NCI-H2107 (cell line): ENCODE measurements around the gene LIPA.
"Not testable (repeated sequence)": the region's sequence is repeated elsewhere in the genome, so short reads cannot be mapped to it uniquely, and the experiment has no call there.

Experiments used
- DNase-seq: peaks from one replicate; lab custom pipeline; 2025; lab: John Stamatoyannopoulos, UW

LIPA gene

DNA sequence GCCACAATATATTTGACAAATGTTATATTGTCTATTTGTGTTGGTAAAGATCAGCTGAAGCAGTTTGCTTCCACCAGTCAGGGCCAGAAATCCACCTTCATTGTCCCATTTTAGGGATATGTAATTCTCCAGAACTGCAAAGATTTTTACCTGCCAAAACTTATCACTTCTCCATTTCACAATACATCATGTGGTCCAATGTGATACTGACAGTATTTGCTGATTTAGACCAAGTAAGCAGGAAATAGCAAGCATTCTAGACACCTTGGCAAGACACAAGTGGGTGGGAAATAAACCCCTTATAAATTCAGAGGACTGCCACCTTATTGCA, 18.5 kb upstream of the LIPA start:
- no peak for DNase-seq

DNA sequence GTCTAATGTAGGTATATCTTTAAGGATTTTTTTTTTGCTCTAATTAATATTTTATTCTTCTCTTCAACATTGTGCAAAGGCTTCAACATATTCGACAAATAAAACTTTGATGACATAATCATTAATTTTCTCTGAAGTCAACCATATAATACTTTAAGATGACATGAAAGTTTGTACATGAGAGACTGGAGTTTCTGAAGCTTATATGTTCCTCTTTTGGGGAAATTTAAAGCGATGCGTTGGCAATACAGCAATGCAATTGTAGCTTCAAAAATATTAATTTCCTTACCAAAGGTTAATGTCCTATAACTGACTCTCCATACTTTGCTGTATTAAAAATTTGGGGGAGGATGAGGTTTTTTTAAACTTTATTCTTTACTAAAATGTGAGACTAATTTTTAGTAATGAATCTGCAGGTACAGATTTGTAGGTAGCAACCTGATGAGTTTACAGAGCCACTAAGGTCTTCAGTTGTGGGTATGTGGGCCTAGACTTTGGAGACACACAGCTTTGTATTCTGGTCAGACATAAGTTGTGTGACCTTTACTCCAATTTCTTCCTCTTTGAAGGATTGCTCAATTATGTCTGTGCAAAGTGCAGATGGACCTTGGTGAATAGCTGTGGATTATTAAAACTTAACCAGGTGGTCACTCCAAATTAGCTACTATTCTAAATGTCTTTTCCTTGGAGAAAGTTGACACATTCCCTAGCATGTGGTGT, 18.0 kb upstream of the LIPA start:
- no peak for DNase-seq

DNA sequence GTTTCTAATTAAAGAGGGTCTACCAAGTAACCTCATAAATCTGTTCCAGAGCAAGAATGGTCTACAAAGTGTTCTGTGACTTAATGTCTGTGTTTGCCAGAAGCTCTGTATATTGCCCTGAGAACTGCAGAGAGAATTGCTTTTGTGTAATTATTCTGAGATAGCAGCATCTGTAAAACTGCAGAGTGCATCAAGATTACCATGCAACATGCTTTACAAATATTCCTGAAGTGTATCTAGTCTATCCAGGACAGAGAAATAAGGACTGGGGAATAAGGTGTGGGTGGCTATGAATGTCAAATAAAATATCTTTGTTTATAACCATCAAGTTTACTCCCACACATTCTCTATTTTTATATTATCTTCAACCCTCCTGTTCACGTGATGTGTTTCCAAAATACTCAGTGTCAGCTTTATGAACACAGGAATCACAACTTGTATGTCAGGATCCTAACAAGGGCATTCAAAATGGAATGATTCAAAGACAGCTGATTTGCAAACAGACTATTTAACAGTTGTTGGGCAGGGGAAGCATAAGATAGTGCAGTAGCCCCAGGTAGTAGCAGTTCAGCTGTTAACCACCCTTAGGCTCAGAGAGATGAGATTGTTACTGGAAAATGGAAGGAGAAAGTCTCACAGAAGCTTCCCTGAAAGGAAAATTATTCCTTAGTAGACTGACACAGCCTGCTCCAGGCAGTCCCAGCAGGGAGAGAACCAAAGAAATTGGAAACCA, 15.3 kb upstream of the LIPA start:
- DNase-seq: no peak

DNA sequence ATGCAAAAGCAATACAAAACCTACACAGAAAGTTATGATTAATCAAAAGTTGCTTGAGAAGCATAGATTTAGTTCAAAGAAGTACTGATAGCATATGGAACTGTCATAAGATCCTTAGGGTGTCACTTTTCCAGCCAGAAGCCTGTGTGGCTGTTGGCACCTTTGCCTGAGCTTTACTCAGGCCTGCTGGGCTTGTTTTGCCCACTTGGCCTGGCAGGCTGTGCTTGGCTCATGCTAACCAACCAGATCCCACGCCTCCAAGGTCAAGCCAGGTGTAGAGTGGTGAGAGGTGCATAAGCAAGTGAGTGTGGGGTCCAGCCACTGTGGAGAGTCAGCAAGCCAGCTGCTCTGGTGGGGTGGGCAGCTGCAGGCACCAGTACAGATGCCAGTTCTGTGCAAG, 12.0 kb upstream of the LIPA start:
- no peak for DNase-seq

DNA sequence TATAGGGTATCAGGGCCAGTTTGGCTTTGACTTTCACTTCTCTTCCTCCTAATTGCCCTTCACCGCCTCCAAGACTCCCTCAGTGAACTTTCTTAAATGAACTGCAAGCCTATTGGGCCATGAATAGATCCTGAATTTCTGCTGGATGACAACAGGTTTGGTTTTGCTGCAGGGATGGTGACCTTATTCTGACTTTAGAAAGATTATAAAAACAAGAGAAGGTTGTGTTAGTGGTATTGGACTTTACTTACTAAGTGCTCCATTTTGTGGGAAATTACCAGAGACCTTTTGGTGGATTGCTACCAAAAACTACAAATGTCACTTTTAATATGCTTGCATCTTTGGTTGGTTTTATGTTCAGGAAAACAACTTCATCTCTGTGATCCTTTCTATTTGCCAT, 11.5 kb upstream of the LIPA start:
- DNase-seq: no peak

DNA sequence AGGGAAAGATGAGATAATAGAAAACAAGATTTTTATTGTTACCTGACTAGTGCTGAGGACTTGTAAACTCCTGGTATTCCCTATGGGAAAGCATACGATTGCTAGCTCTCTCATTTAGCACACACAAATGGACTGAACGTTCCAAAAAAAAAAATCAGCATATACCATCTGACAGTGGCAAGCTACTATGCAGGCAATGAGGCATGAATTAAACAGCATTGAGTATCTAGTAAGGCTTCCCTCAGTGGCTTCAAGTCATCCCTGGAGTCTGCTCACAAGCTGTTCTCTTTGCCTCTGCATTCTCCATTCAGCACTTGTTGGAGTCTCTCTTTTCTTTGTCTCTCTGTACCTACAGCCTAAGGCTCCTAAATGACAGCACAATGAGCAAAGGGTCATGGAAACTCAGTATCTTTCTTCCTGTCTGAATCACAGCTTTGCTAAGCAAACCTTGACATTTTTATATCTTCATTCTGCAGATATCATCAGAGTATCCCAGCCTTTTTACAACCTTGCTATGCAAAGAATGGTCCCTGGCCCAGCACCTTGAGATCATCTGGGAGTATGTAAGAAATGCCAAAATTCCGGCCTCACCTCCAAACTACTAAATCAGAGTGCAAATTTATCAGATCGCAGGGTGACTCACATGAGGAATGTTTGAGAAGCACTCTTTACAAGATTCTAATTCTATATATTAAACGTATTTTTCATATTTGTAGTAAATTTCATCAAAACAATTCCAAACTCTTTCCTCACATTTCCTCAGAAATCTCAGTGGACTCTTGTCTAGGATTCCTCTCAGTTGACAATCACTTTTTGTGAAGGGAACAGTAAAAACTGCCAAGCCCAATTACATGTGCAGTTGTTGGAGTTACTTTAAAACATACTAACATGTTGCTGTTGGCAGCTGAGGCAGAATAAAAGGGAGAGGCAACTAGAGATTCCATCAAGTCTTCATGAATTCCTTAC, 10.8 kb upstream of the LIPA start:
- no peak for DNase-seq

DNA sequence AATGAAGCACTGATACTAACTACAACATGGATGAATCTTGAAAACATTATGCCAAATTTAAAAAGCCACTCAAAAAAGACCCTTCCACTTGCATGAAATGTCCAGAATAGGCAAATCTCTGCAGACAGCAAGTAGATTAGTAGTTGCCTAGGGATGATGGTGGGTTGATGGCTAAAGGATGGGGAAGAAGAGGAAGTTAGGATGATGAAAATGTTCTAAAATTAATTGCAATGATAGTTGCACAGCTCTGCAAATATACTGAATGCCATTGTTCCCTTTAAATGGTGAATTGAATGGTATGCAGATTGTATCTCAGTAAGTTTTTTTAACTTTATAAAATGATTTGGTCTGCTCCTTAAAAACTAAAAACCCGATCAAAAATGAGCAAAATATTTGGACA, 7.3 kb upstream of the LIPA start:
- no peak for DNase-seq

DNA sequence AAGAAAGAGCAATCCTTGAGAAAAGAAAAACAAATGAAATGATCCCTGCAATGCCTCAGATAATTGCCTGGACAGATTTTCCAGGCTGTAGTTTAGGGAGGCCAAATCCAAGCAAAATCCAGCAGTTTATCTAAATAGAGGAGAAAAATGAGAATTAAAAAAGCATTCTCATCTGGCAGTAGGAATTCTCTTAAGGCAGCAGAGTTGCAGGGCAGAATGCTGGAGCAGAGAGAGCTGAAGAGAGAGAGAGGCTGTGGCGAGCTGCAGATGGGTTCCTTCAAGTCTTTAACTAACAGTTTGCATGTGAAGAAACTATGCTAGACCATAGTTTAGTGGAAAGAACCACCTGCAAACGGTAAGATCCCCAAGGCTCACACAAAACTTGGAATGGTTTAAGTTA, 6.0 kb upstream of the LIPA start:
- DNase-seq: no peak

DNA sequence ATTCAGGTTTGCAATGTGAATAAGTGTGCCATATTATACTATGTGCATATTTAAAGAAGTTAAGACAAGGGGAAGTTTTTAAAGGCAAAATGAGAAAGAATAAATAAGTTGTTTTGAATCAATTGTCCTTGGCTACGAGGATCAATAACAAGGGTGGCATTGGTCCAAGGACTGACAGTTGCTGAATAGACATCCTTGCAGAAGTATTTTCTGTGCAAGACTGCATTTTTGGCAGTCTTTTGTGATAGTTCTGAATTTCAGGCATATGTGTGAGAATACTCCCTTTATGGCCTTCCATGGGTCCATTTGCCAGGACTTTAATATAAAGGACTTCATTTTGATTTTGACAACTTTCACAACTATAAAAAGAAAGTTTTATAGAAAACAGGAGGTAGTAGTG, 5.4 kb upstream of the LIPA start:
- DNase-seq: no peak

DNA sequence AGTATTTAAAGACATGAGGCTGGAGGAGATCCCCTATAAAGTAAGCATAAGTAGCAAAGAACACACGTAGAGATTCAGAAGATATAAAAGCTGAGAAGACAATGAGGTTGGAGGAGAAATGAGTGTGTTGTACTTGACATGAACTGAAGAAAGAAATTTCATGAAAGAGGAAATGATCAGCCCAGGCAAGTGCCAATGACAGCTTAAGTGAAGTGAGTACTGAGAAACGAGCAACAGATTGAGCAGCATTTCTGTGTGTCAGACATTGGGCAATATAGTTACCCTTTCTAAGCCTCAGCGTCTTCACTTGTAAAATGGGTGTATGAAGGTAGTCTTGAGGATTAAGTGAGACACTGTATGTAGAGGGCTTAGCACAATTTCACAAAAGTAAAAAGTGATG, 4.8 kb upstream of the LIPA start:
- no peak for DNase-seq

DNA sequence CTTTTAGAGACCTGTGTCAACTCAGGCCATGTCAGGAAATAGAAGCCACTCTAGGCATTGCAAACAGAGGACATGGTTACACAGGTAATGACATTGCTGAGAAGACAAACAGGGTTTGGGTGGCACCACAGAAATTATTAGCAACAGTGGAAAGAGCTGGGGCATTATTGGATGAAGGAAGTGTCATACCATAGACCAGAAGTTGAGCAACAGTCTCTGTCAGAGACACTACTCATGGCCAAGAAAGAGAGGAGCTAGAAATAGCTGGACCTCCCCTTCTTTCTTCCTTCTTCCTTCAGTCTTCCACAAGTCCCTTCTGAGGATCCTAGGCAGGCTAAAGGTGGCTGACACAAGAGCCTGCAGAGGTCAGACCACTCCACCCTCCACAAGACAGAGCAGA, 4.2 kb upstream of the LIPA start:
- DNase-seq: no peak

DNA sequence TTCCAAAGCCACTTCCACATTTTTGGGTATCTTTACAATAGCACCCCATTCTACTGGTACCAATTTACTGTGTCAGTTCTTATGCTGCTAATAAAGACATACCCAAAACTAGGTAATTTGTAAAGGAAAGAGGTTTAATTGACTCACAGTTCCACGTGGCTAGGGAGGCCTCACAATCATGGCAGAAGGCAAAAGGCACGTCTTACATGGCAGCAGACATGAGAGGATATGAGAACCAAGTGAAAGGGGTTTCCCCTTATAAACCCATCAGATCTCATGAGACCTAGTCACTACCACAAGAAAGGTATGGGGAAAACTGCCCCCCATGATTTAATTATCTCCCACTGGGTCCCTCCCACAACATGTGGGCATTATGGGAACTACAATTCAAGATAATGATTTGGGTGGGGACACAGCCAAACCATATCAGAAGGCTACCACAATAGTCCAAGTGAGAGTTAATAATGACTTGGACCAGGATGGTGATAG, 3.6 kb upstream of the LIPA start:
- DNase-seq: not testable (repeated sequence)

DNA sequence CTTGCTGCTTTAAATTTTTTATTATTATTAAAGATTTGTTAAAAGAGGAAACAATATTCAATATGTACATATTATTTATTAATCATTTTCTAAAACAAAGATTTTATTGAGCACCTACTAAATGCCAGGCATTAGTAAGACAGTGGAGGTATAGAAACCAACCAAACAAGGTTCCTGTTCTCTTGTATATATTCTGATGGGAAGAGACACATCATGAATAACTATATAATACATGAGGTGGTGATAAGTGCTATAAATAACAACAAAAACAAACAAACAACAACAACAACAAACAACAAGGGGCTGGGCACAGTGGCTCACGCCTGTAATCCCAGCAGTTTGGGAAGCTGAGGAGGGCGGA, 630 bp upstream of the LIPA start:
- no peak for DNase-seq

DNA sequence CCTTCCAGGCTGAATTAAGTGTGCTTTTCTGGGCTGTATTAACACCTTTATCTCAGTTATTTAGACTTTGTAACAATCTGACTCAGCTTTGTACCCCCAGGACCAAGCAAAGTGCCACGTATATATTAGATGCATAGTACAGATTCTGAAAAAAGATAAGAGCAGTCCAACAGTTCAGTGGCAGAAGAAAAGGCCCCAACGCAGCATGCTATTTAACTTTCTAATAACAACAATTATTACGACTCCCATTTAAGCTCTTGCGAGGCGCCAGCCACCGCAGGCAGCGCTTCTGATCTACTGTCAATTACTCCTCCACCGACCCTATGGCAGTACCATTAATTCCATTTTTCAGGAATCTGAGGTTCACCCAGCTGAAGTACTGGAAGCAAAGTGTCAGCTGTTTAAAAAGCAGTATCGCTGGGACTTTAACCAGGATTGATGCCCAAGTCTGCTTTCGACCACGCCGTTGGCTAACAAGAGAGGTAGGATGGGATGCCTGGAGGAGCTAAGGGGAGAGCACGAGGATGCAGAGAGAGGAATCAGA, 638 bp downstream of the LIPA start:
- no peak for DNase-seq

DNA sequence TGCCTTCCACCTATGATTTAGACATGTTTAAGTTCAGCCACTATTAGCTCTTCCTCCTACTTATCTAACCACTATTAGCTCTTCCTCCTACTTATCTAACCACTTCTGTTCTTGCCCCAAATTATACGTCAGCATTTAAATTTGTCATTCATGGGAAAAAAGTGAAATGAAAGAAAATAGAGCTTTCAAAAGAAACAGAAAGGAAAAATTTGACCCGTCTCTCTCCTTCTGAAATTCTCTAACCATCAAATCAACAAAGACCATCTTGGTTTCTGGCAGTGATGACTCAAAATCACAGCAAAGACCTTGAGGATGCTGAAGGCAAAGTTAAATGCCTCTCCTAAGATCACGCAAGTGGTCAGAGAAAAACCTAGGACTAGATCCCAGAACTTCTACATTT, 2.6 kb downstream of the LIPA start:
- no peak for DNase-seq

DNA sequence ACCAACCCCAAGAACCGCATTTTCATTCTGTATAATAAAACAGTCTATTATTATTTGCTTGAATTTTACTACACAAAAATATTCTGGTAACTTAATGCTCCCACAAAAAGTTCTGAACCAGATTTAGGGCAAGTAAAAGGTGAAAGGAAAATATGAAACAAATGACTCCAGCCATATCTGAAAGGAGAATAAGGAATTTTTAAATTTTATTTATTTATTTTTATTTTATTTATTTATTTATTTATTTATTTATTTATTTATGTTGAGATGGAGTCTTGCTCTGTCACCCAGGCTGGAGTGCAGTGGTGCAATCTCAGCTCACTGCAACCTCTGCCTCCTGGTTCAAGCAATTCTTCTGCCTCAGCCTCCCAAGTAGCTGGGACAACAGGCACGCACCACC, 4.0 kb downstream of the LIPA start:
- DNase-seq: not testable (repeated sequence)

DNA sequence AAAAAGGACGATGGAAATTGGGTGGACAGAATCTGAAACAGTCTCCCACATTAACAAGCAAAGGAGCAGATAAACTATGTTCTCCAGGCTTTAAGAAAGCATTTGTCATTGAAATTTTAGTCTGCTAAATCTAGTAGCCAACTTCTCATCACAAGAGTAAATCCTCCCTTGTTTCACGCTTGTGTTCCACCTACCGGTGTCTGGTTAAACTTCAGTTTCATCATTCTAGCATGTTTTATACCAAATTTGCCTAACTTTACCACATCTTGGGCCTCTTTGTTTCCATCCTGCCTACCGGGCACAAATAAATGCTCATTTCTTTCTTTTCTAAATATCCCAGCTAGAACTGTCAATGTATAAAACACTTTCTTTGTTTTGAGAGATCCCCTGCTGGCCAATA, 5.8 kb downstream of the LIPA start:
- no peak for DNase-seq

DNA sequence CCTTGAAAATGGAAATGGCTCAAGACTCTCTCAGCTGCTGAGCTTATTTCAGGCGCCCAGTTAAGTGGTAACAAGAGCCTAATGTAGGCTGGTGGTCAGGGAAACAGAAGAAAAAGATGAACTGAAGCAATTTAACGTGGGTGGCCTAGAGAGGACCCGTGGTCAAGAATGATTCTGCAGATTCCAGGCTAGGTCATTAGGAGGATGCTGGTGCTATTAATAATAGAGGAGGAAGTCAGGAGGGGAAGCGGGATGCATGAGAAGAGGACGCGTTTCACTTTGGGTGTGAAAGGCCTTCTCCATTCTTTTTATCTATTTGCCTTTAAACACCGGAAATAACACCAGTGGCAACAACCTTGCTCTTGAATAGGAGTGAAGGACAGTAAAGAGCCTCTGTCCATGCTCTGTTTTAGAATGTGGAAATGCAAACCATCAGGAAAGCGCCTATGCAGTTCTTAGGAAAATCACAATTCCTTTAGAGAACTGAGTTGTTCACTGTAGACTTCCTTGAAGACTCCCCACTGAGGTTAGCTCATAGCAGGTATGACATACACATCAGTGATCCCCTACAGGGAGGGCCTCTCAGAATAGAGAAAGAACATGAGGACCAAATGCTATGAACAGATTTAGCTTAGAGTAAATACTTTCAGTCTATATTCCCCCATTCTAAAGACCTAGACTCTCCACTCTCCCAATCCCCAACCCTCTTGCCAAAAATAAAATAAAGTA, 8.6 kb downstream of the LIPA start:
- DNase-seq: no peak

DNA sequence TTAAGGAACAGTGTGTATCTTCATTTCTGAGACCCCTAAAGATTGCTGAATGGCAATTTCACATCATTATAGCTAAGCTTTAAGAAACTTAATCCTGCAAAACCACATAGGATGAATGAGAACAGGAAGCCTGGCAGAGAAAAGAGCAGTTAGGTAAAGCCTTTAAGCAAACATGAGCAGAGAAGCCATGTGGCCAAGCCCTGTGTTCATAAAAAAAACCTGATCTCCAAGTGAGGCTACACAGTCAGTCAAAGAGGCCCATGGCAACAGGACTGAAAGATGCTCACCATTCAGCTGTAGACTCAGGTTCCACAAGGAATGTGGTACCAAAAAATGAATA, 9.3 kb downstream of the LIPA start:
- DNase-seq: no peak

DNA sequence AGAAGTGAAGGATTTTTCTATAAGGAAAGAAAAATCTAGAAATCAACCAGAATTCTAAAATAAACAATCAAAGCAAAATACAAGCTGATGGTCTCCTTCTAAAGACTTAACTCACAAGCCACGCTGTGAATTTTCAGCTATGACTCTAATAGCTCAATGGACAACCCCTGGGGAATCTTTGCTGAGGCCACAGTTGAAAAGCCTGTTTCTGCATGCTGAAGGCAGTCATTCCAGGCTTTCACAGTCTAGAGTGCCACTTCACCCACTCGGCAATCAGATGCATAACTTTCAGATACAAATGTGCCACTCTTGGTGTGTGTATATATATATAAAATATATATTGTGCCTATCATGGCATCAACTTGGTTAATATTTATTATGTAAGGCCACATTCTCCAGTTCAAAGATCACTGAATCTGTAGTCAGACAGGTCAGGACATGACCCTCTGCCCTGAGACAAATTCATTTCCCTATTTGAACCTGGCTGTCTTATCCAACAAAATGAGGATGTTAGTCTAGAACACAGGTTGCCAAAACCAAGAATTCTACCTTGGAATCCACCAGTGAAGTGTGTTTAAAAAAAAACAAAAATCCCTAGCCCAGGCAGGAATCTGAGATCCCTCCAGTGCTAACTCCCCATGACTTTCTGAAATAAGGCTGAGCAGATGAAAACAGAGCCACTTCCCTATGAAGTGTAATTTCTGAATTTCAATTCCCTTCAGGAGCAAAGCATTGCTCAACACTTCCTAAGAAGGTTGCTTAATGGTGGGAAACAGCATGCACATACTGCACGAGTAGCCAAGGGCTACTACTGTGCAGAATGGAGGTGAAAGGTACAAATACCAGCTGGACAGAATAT, 9.9 kb downstream of the LIPA start:
- no peak for DNase-seq

DNA sequence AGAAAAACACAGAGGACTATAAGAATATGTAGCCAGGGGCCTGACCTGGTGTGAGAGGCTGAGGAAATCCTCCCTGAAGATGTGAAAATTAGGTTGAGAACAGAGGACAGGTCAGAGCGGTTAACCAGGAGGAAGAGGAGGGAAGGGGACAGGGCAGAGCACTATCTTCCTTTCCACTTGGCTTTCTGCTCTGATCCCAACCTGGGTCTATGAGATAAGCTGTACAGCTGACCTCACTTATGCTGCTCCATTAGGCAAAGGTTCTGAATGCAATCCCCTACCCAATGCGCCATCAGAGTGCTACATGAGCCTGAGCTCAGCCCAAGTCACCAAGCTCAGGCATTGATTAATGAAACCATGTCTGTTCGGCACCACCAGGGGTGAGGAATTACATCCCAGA, 10.5 kb downstream of the LIPA start:
- DNase-seq: no peak
